Measurements from ENCODE around the gene SNTB2. TPM values are rescaled to one million over a fixed set of nuclear protein-coding genes. Genes with fewer than 3 reads are reported as not detected.
A peak's percentile ranks its signal among the peaks of the same experiment; 100 is the strongest.

Gene SNTB2
- total RNA-seq, 1 experiment from 2014 or later = 4.8 TPM

- DNase-seq (ENCODE audit: low read depth) = no peak
- in situ Hi-C loops (cut with HindIII; ENCODE audit: low pct_unique_long_range_greater_than_20kb, low sequenced_read_pairs) = no loop called here
These were observed 120.9 kb downstream of the SNTB2 start for GRCh38 chr16:69307856-69308255.

DNA sequence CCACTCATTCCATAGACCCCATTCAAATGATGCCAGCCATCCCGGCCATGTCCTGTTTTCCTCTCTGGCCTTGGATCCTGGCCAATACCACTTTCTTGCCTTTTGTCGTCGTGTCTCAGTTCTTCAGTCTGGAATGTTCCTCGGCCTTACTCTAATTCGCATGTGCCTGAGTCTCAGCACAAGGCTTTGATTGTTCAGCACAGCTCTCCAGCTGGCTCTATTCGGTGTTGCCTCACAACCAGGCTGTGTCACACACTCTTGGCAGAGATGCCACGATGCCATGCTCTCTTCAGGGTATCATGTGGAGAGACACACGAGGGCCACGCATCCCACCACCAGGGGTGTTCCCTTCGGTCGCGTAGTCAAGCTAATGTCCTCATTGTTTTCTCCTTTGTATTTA is 122.4 kb downstream of the SNTB2 start:
- in situ Hi-C loops (cut with HindIII; ENCODE audit: low pct_unique_long_range_greater_than_20kb, low sequenced_read_pairs) = no loop called here
- no peak for DNase-seq (ENCODE audit: low read depth)

- in situ Hi-C loops (cut with HindIII; ENCODE audit: low pct_unique_long_range_greater_than_20kb, low sequenced_read_pairs) = no loop called here
- DNase-seq (ENCODE audit: low read depth) = peak; percentile 94
These were observed 123.9 kb downstream of the SNTB2 start, which contains the start of gene VPS4A for GRCh38 chr16:69310653-69311532. Gene VPS4A, plus strand, starts transcription at chr16:69311350. Its CDS starts 162 bp downstream, at chr16:69311512.

- in situ Hi-C loops (cut with HindIII; ENCODE audit: low pct_unique_long_range_greater_than_20kb, low sequenced_read_pairs) = no loop called here
- DNase-seq (ENCODE audit: low read depth) = no peak
These were observed 124.8 kb downstream of the SNTB2 start for GRCh38 chr16:69311533-69312387.

GRCh38 chr16:69313469-69313868 is 126.5 kb downstream of the SNTB2 start:
- no peak for DNase-seq (ENCODE audit: low read depth)
- in situ Hi-C loops (cut with HindIII; ENCODE audit: low pct_unique_long_range_greater_than_20kb, low sequenced_read_pairs) = no loop called here

DNA sequence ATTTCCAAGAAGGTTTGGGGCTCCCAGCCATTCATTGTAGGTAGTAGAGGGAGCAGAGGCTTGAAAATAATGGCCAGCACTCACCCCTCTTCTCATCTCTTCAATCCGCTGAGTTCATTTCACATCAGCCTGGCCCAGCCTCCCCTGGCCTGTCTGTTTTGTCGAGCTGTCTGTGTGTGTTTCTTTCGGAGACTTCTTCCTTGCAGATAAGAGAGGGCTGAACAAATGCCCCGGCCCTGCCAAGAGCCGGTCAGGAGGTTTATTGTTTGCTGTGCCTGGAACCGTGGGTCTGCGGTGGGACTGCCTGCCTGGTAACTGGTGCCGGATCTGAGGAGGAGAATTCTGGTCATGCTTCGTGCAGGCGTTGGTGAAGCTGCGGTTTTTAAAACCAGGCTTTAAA is 127.6 kb downstream of the SNTB2 start:
- in situ Hi-C loops (cut with HindIII; ENCODE audit: low pct_unique_long_range_greater_than_20kb, low sequenced_read_pairs) = no loop called here
- no peak for DNase-seq (ENCODE audit: low read depth)

GRCh38 chr16:69315486-69316311 is 128.7 kb downstream of the SNTB2 start:
- DNase-seq (ENCODE audit: low read depth) = no peak
- in situ Hi-C loops (cut with HindIII; ENCODE audit: low pct_unique_long_range_greater_than_20kb, low sequenced_read_pairs) = no loop called here

GRCh38 chr16:69316595-69317034 is 129.7 kb downstream of the SNTB2 start:
- no peak for DNase-seq (ENCODE audit: low read depth)
- in situ Hi-C loops (cut with HindIII; ENCODE audit: low pct_unique_long_range_greater_than_20kb, low sequenced_read_pairs) = no loop called here

GRCh38 chr16:69318177-69318910 is 131.4 kb downstream of the SNTB2 start:
- in situ Hi-C loops (cut with HindIII; ENCODE audit: low pct_unique_long_range_greater_than_20kb, low sequenced_read_pairs) = no loop called here
- DNase-seq (ENCODE audit: low read depth) = no peak

GRCh38 chr16:69318911-69319289 is 131.9 kb downstream of the SNTB2 start:
- no peak for DNase-seq (ENCODE audit: low read depth)
- in situ Hi-C loops (cut with HindIII; ENCODE audit: low pct_unique_long_range_greater_than_20kb, low sequenced_read_pairs) = no loop called here

- no peak for DNase-seq (ENCODE audit: low read depth)
- in situ Hi-C loops (cut with HindIII; ENCODE audit: low pct_unique_long_range_greater_than_20kb, low sequenced_read_pairs) = no loop called here
These were observed 132.4 kb downstream of the SNTB2 start for GRCh38 chr16:69319381-69319780.

DNA sequence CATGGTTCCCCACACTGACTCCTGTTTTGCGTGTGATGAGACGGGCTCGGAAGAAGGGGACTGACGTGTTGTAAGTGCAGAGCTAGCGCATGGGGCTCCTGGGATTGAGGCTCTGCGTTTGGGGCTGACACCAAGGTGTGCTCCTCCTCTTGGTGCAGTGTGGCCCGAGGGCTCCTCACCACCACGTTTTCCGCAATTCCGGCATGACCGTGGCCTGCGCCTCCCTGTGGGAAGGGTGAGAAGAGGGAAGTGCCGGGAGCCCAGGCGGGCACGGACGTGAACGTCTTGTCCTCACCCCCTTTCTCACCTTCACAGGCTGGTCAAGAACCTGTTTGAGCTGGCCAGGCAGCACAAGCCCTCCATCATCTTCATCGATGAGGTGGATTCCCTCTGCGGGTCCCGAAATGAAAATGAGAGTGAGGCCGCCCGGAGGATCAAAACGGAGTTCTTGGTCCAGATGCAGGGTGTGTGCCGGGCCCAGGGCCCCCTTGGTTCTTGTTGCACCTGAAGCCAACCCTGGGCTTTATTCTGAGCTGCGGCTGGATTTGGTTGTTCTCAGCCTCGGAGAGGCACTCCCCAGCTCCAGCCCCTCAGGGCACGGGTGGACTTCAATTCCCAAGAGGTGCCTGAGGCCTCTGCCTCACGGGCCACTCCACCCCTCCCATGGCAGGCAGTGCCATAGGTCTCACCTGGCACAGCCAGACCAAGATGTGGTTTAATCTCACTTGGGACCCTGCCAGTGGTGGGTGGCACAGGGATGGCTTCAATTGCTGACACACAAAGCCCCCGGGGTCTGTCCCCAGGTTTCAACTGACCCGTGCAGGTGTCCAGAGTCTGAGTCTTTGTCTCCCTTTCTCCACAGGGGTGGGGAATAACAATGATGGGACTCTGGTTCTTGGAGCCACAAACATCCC is 133.1 kb downstream of the SNTB2 start:
- in situ Hi-C loops (cut with HindIII; ENCODE audit: low pct_unique_long_range_greater_than_20kb, low sequenced_read_pairs) = no loop called here
- DNase-seq (ENCODE audit: low read depth) = no peak

- in situ Hi-C loops (cut with HindIII; ENCODE audit: low pct_unique_long_range_greater_than_20kb, low sequenced_read_pairs) = no loop called here
- DNase-seq (ENCODE audit: low read depth) = no peak
These were observed 133.7 kb downstream of the SNTB2 start for GRCh38 chr16:69320740-69321073.

DNA sequence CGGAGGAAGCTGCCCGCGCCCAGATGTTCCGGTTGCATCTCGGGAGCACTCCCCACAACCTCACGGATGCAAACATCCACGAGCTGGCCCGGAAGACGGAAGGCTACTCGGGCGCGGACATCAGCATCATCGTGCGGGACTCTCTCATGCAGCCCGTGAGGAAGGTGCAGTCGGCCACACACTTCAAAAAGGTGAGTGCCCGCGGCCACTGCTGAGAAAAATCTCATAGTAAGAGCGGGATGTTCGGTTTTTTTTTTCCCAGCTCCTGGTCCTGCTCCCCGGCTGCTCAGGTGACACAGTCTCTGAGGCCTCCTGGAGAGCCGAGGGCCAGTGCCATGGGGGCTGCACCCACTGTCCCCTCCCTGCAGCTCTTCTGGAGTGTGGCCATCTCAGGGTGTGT is 134.1 kb downstream of the SNTB2 start:
- DNase-seq (ENCODE audit: low read depth) = no peak
- in situ Hi-C loops (cut with HindIII; ENCODE audit: low pct_unique_long_range_greater_than_20kb, low sequenced_read_pairs) = no loop called here

DNA sequence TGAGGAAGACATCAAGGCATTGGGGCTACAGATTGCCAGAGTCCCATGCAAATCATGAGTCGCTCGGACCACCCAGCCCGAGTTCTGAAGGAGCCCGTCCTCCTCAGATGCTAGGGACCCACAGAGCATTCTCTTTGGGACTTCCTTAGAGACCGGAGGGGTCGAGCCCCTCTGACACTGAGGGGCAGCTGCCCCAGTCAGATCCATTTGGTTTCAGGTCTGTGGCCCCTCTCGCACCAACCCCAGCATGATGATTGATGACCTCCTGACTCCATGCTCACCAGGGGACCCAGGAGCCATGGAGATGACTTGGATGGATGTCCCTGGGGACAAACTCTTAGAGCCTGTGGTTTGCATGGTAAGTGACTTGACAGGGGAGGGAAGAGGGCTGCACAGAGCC is 135.4 kb downstream of the SNTB2 start:
- in situ Hi-C loops (cut with HindIII; ENCODE audit: low pct_unique_long_range_greater_than_20kb, low sequenced_read_pairs) = no loop called here
- DNase-seq (ENCODE audit: low read depth) = no peak

GRCh38 chr16:69323415-69323814 is 136.5 kb downstream of the SNTB2 start:
- in situ Hi-C loops (cut with HindIII; ENCODE audit: low pct_unique_long_range_greater_than_20kb, low sequenced_read_pairs) = no loop called here
- DNase-seq (ENCODE audit: low read depth) = no peak

DNA sequence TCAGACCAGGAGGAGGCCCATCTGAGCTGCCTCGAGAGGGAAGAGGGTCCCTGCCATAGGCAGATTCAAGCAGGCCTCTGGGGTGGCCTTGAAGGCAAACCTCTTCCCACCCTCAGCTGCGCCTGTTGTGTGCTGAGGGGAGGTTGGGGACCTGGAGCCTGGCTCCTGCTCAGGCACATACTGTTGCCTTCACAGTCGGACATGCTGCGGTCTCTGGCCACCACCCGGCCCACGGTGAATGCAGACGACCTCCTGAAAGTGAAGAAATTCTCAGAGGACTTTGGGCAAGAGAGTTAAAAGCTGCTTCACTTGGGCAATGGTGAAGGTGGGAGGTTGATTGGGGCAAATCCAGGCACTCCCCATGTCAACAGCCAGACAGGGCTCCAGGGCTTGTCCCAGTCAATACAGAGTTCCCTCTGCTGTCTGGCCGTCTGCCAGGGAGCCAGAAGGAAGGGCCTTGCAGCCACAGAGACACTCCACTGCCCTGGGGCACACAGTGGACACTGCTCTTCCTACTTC is 137.1 kb downstream of the SNTB2 start:
- DNase-seq (ENCODE audit: low read depth) = no peak
- in situ Hi-C loops (cut with HindIII; ENCODE audit: low pct_unique_long_range_greater_than_20kb, low sequenced_read_pairs) = no loop called here
